Umbilical cord (tissue), 2 donors: Measurements from ENCODE around the gene GCAT. TPM values are rescaled to one million over a fixed set of nuclear protein-coding genes. Genes with fewer than 3 reads are reported as not detected.

Experiments used
- DNase-seq: peaks from one replicate; pipeline ENCODE4 v3.0.0-alpha.2; 2015; ENCODE audit warnings: low spot score
- total RNA-seq: library from RNA; depleted of rRNA; stranded (reverse); fragments of >200 nt; gene quantifications from one replicate; pipeline ENCODE4 v1.2.3, GENCODE V29; 2014; ENCODE audit warnings: low replicate concordance; ENCODE audit not compliant: insufficient read depth

GCAT gene
- total RNA-seq, 1 donor from 2014 or later = 22.4 TPM

- no peak for DNase-seq
These were observed 34.5 kb downstream of the GCAT start for GRCh38 chr22:37842015-37842793.

- peak; percentile 42 for DNase-seq
These were observed 36.0 kb downstream of the GCAT start for GRCh38 chr22:37843741-37844089.

GRCh38 chr22:37844904-37845329 lies 37.2 kb downstream of the GCAT start:
- no peak for DNase-seq

- no peak for DNase-seq
These were observed 38.7 kb downstream of the GCAT start for GRCh38 chr22:37846433-37846832.

- peak; percentile 27 for DNase-seq
These were observed 40.9 kb downstream of the GCAT start for GRCh38 chr22:37848587-37849088.

- peak; percentile 95 for DNase-seq
These were observed 41.5 kb downstream of the GCAT start, which contains the start of gene EIF3L for GRCh38 chr22:37849089-37849751. TSS of gene EIF3L (plus strand) at chr22:37849419. CDS start at chr22:37849450, 31 bp downstream.

GRCh38 chr22:37850801-37851200 lies 43.1 kb downstream of the GCAT start:
- DNase-seq = no peak

GRCh38 chr22:37852418-37852817 lies 44.7 kb downstream of the GCAT start:
- no peak for DNase-seq

- no peak for DNase-seq
These were observed 47.2 kb downstream of the GCAT start for GRCh38 chr22:37854946-37855345.

- DNase-seq = no peak
These were observed 47.7 kb downstream of the GCAT start for GRCh38 chr22:37855462-37855861.

- no peak for DNase-seq
These were observed 53.2 kb downstream of the GCAT start for GRCh38 chr22:37860796-37861421.

GRCh38 chr22:37862570-37863325 lies 55.0 kb downstream of the GCAT start:
- DNase-seq = no peak

- DNase-seq = no peak
These were observed 57.8 kb downstream of the GCAT start for GRCh38 chr22:37865510-37865909.

Other genes starting within 250 kb of the GCAT start
- gene CDC42EP1, start 247.5 kb upstream of the GCAT start, total RNA-seq = 16.4 TPM
- not detected for gene LGALS2, start 227.8 kb upstream of the GCAT start, total RNA-seq
- gene GGA1, start 199.1 kb upstream of the GCAT start, total RNA-seq = 33.5 TPM
- 11.8 TPM for gene SH3BP1, start 168.3 kb upstream of the GCAT start, total RNA-seq
- gene PDXP, start 149.2 kb upstream of the GCAT start, total RNA-seq = 3.1 TPM
- 1,243 TPM for gene LGALS1, start 132.3 kb upstream of the GCAT start, total RNA-seq
- 7.2 TPM for gene NOL12, start 121.6 kb upstream of the GCAT start, total RNA-seq
- 96.1 TPM for gene TRIOBP, start 110.9 kb upstream of the GCAT start, total RNA-seq
- gene GALR3, start 15.4 kb downstream of the GCAT start, total RNA-seq = not detected
- gene ANKRD54, start 36.4 kb downstream of the GCAT start, total RNA-seq = 52.7 TPM
- gene EIF3L, start 41.5 kb downstream of the GCAT start, total RNA-seq = 268 TPM
- 85.0 TPM for gene MICALL1, start 98.4 kb downstream of the GCAT start, total RNA-seq
- not detected for gene C22orf23, start 145.7 kb downstream of the GCAT start, total RNA-seq
- 31.1 TPM for gene POLR2F, start 145.8 kb downstream of the GCAT start, total RNA-seq
- 1.7 TPM for gene SOX10, start 176.6 kb downstream of the GCAT start, total RNA-seq
- 5.5 TPM for gene PICK1, start 249.5 kb downstream of the GCAT start, total RNA-seq